WTC11 (cell line): ENCODE results near the gene HPSE. TPM values are rescaled to one million over a fixed set of nuclear protein-coding genes. Genes with fewer than 3 reads are reported as not detected.

ENCODE experiments used
- ATAC-seq: fragments of 200-7000 bp; cut with Tn5 transposase; 2 replicates; pipeline ENCODE4 v1.10.0; 2021; ENCODE audit warnings: mild to moderate bottlenecking, moderate library complexity
- CTCF ChIA-PET: fragments of 300-600 bp; sonication (Branson Sonifier 250); formaldehyde crosslinking; loops from one replicate; lab custom pipeline; 2021; ENCODE audit warnings: antibody characterized with exemption; lab: Charles Lee
- POLR2A ChIA-PET: fragments of 350-600 bp; sonication (Branson Sonifier 250); formaldehyde crosslinking; loops from one replicate; lab custom pipeline; 2021; ENCODE audit warnings: antibody characterized with exemption; lab: Charles Lee
- DNase-seq: peaks from one replicate; pipeline ENCODE4 v3.0.0; 2021; ENCODE audit warnings: low spot score
- H3K27ac Mint-ChIP-seq: 2 replicates; pipeline ENCODE4 v1.8.0; 2021; ENCODE audit warnings: mixed read lengths
- H3K27me3 Mint-ChIP-seq: 2 replicates; pipeline ENCODE4 v1.8.0; 2021; ENCODE audit warnings: low read depth, mild to moderate bottlenecking, moderate library complexity, mixed read lengths
- H3K36me3 Mint-ChIP-seq: 2 replicates; pipeline ENCODE4 v1.8.0; 2021; ENCODE audit warnings: mixed read lengths
- H3K4me1 Mint-ChIP-seq: 2 replicates; pipeline ENCODE4 v1.8.0; 2022; ENCODE audit warnings: mixed read lengths
- H3K4me3 Mint-ChIP-seq: 2 replicates; pipeline ENCODE4 v1.8.0; 2021; ENCODE audit warnings: mild to moderate bottlenecking, moderate library complexity, mixed read lengths
- H3K9me3 Mint-ChIP-seq: 2 replicates; pipeline ENCODE4 v1.8.0; 2021; ENCODE audit warnings: mixed read lengths
- E2F1 ChIP-seq: sonication (generic); formaldehyde crosslinking; IDR thresholded peaks from 2 replicates; pipeline ENCODE4 v1.8.0; 2022; ENCODE audit warnings: mild to moderate bottlenecking, missing genetic modification reagents
- ESRRA ChIP-seq: sonication (generic); formaldehyde crosslinking; IDR thresholded peaks from 2 replicates; pipeline ENCODE4 v1.8.1; 2022; ENCODE audit warnings: mild to moderate bottlenecking, missing genetic modification reagents, borderline replicate concordance
- GTF2I ChIP-seq: fragments of 250-450 bp; sonication (Bioruptor Pico); conservative IDR thresholded peaks from 2 replicates; pipeline ENCODE4 v1.4.0; 2021; ENCODE audit warnings: mild to moderate bottlenecking
- HMGA2 ChIP-seq: fragments of 250-450 bp; sonication (Bioruptor Pico); IDR thresholded peaks from 2 replicates; pipeline ENCODE4 v1.4.0; 2021; ENCODE audit warnings: mild to moderate bottlenecking, moderate library complexity
- HMGXB4 ChIP-seq: sonication (generic); formaldehyde crosslinking; IDR thresholded peaks from 2 replicates; pipeline ENCODE4 v1.8.1; 2023; ENCODE audit warnings: mild to moderate bottlenecking, moderate library complexity, missing genetic modification reagents
- IRF1 ChIP-seq: sonication (generic); formaldehyde crosslinking; IDR thresholded peaks from 2 replicates; pipeline ENCODE4 v1.8.0; 2023; ENCODE audit warnings: missing genetic modification reagents
- IRF2 ChIP-seq: sonication (generic); formaldehyde crosslinking; IDR thresholded peaks from 2 replicates; pipeline ENCODE4 v1.8.0; 2022; ENCODE audit warnings: low read depth, missing genetic modification reagents, borderline replicate concordance
- JUN ChIP-seq: sonication (generic); formaldehyde crosslinking; IDR thresholded peaks from 2 replicates; pipeline ENCODE4 v1.8.0; 2023; ENCODE audit warnings: mild to moderate bottlenecking, missing genetic modification reagents
- MXD4 ChIP-seq: fragments of 250-450 bp; sonication (Bioruptor Pico); IDR thresholded peaks from 2 replicates; pipeline ENCODE4 v1.8.0; 2021; ENCODE audit warnings: mild to moderate bottlenecking, moderate library complexity, borderline replicate concordance
- NFATC4 ChIP-seq: fragments of 250-450 bp; sonication (Bioruptor Pico); IDR thresholded peaks from 2 replicates; pipeline ENCODE4 v1.9.0; 2021; ENCODE audit warnings: mild to moderate bottlenecking
- NFYB ChIP-seq: sonication (generic); formaldehyde crosslinking; conservative IDR thresholded peaks from 2 replicates; pipeline ENCODE4 v1.8.0; 2022; ENCODE audit warnings: low read depth, missing genetic modification reagents
- NR3C1 ChIP-seq: sonication (generic); formaldehyde crosslinking; conservative IDR thresholded peaks from 2 replicates; pipeline ENCODE4 v1.8.1; 2023; ENCODE audit warnings: low read depth, mild to moderate bottlenecking, missing genetic modification reagents
- OVOL2 ChIP-seq: fragments of 250-450 bp; sonication (Bioruptor Pico); IDR thresholded peaks from 2 replicates; pipeline ENCODE4 v1.9.0; 2021; ENCODE audit warnings: mild to moderate bottlenecking, borderline replicate concordance
- SMAD3 ChIP-seq: sonication (generic); formaldehyde crosslinking; IDR thresholded peaks from 2 replicates; pipeline ENCODE4 v1.8.0; 2022; ENCODE audit warnings: missing genetic modification reagents, mild to moderate bottlenecking, borderline replicate concordance
- STAT6 ChIP-seq: sonication (generic); formaldehyde crosslinking; conservative IDR thresholded peaks from 2 replicates; pipeline ENCODE4 v1.8.1; 2023; ENCODE audit warnings: mild to moderate bottlenecking, low read depth, missing genetic modification reagents, moderate library complexity
- TCF7 ChIP-seq: sonication (generic); formaldehyde crosslinking; IDR thresholded peaks from 2 replicates; pipeline ENCODE4 v1.8.0; 2022; ENCODE audit warnings: mild to moderate bottlenecking, low read depth, missing genetic modification reagents, moderate library complexity
- TEAD1 ChIP-seq: sonication (generic); formaldehyde crosslinking; IDR thresholded peaks from 2 replicates; pipeline ENCODE4 v1.8.0; 2022; ENCODE audit warnings: mild to moderate bottlenecking, missing genetic modification reagents
- TP53 ChIP-seq: sonication (generic); formaldehyde crosslinking; IDR thresholded peaks from 2 replicates; pipeline ENCODE4 v1.8.1; 2023; ENCODE audit warnings: mild to moderate bottlenecking, missing genetic modification reagents
- ZBTB21 ChIP-seq: sonication (generic); formaldehyde crosslinking; IDR thresholded peaks from 2 replicates; pipeline ENCODE4 v1.8.1; 2023; ENCODE audit warnings: mild to moderate bottlenecking, missing genetic modification reagents, borderline replicate concordance
- ZNF138 ChIP-seq: sonication (generic); formaldehyde crosslinking; conservative IDR thresholded peaks from 2 replicates; pipeline ENCODE4 v1.8.1; 2022; ENCODE audit warnings: mild to moderate bottlenecking, moderate library complexity, missing genetic modification reagents
- ZNF263 ChIP-seq: sonication (generic); formaldehyde crosslinking; IDR thresholded peaks from 2 replicates; pipeline ENCODE4 v1.8.1; 2022; ENCODE audit warnings: low read depth, mild to moderate bottlenecking, moderate library complexity, missing genetic modification reagents
- ZNF423 ChIP-seq: fragments of 250-450 bp; sonication (Bioruptor Pico); IDR thresholded peaks from 2 replicates; pipeline ENCODE4 v2.1.2; 2022; ENCODE audit warnings: mild to moderate bottlenecking, moderate library complexity
- ZNF512 ChIP-seq: sonication (generic); formaldehyde crosslinking; IDR thresholded peaks from 2 replicates; pipeline ENCODE4 v1.8.1; 2022; ENCODE audit warnings: missing genetic modification reagents, borderline replicate concordance
- ZSCAN18 ChIP-seq: fragments of 250-450 bp; sonication (Bioruptor Pico); IDR thresholded peaks from 2 replicates; pipeline ENCODE4 v2.1.2; 2022; ENCODE audit warnings: mild to moderate bottlenecking, moderate library complexity
- total RNA-seq: library from RNA; stranded (reverse); gene quantifications from 3 replicates; pipeline ENCODE4 v1.2.3, GENCODE V29; 2021

Gene HPSE
- total RNA-seq, 1 experiment from 2014 or later, result 3.0 TPM

GRCh38 chr4:83356899-83357661, 22.4 kb upstream of the HPSE start:
- Mint-ChIP-seq H3K4me3 (no peak overlapping the region), H3K27ac (no peak overlapping the region), H3K9me3 (peaks cover 29% of the 10 kb centered on the region), H3K36me3 (peaks cover 9% of the 10 kb centered on the region), H3K27me3 (peaks cover 5% of the 10 kb centered on the region; the same call in 1 of the 2 replicates), H3K4me1 (peaks cover 8% of the 10 kb centered on the region)
- POLR2A ChIA-PET, result no interaction called here
- CTCF ChIA-PET, result interaction anchor here (0.6 to 1.1 kb wide), 4 partner anchors 16 to 614 kb away, joined by 3 read pairs; no protein-coding TSS in a partner anchor
- ATAC-seq (no peak), DNase-seq (no peak)
- no peak for TF ChIP-seq ZBTB21 (CRISPR knock-in tag)
- TF ChIP-seq ESRRA (CRISPR knock-in tag), result no peak
- no peak for TF ChIP-seq IRF2 (CRISPR knock-in tag)
- TF ChIP-seq HMGXB4 (CRISPR knock-in tag), result no peak
- TF ChIP-seq ZNF512 (CRISPR knock-in tag), result no peak
- no peak for TF ChIP-seq GTF2I (CRISPR knock-in tag)
- TF ChIP-seq NFYB (CRISPR knock-in tag), result no peak
- TF ChIP-seq JUN, result no peak

GRCh38 chr4:83353516-83353915, 18.9 kb upstream of the HPSE start:
- H3K4me3 Mint-ChIP-seq, result no peak overlapping the region
- POLR2A ChIA-PET, result no interaction called here
- no peak overlapping the region for H3K27ac Mint-ChIP-seq
- H3K9me3 Mint-ChIP-seq, result peaks cover 46% of the 10 kb centered on the region
- no peaks in the 10 kb centered on the region for H3K4me1 Mint-ChIP-seq
- TF ChIP-seq TEAD1 (no peak), HMGA2 (CRISPR knock-in tag) (no peak), ZNF263 (CRISPR knock-in tag) (no peak), MXD4 (no peak), ZSCAN18 (CRISPR knock-in tag) (no peak), NFATC4 (CRISPR knock-in tag) (no peak), OVOL2 (CRISPR knock-in tag) (no peak), ZNF138 (no peak), NR3C1 (CRISPR knock-in tag) (no peak), IRF1 (no peak), TP53 (CRISPR knock-in tag) (no peak), STAT6 (CRISPR knock-in tag) (no peak), E2F1 (no peak), TCF7 (CRISPR knock-in tag) (no peak), ZNF423 (CRISPR knock-in tag) (no peak), SMAD3 (no peak), GTF2I (CRISPR knock-in tag) (no peak)
- H3K27me3 Mint-ChIP-seq, result peaks cover 9% of the 10 kb centered on the region; the same call in 1 of the 2 replicates
- no peak for DNase-seq
- no peak for ATAC-seq
- CTCF ChIA-PET, result no interaction called here
- peaks cover 14% of the 10 kb centered on the region for H3K36me3 Mint-ChIP-seq
